GM12878 (cell line): Measurements from ENCODE around the gene SLC6A9. TPM values are rescaled to one million over a fixed set of nuclear protein-coding genes. Genes with fewer than 3 reads are reported as not detected.
A peak's percentile ranks its signal among the peaks of the same experiment; 100 is the strongest.

Experiments
- ATAC-seq: fragments of 200-7000 bp; cut with Tn5 transposase; 3 replicates; pipeline ENCODE4 v1.9.1; 2020; ENCODE audit warnings: mild to moderate bottlenecking, moderate library complexity
- BruUV-seq: library from RNA; stranded (reverse); fragments of 400-500 nt; replicated peaks from 2 replicates; lab custom pipeline; 2021; lab: Mats Ljungman, UMichigan
- CTCF ChIA-PET: fragments of 300-600 bp; sonication (Branson Sonifier 250); formaldehyde crosslinking; extraction: SDS; loops from one replicate; lab custom pipeline; 2021; ENCODE audit warnings: inconsistent platforms; lab: Yijun Ruan, JAX
- POLR2A ChIA-PET: fragments of 350-600 bp; formaldehyde crosslinking; extraction: SDS; loops from one replicate; lab custom pipeline; 2021; ENCODE audit warnings: inconsistent platforms; lab: Charles Lee
- RAD21 ChIA-PET: fragments of 300-600 bp; sonication (Branson Sonifier 250); formaldehyde crosslinking; loops from one replicate; lab custom pipeline; 2023; ENCODE audit warnings: antibody characterized with exemption; ENCODE audit not compliant: unreplicated experiment; lab: Charles Lee
- SMC1A ChIA-PET: fragments of 300-600 bp; sonication (Branson Sonifier 250); formaldehyde crosslinking; loops from one replicate; lab custom pipeline; 2023; ENCODE audit not compliant: unreplicated experiment, uncharacterized antibody; lab: Charles Lee
- DNase-seq: peaks from one replicate; pipeline ENCODE4 v3.0.0-alpha.2; 2011; ENCODE audit warnings: low read depth, low spot score
- FAIRE-seq: peaks from 3 replicates; lab custom pipeline; 2011; peaks lifted over from hg19 to GRCh38; lab: Jason Lieb, UNC
- H2AFZ ChIP-seq: 2 replicates; pipeline ENCODE4 v1.6.0; 2011; ENCODE audit warnings: low read depth, low read length, control low read depth; ENCODE audit not compliant: control insufficient read depth
- H3K27ac ChIP-seq: 2 replicates; pipeline ENCODE4 v1.5.1; 2011; ENCODE audit warnings: control low read depth; ENCODE audit not compliant: control insufficient read depth, insufficient read depth
- H3K27me3 ChIP-seq, 2 experiments: replicated peaks in 1 of 2; 2 replicates each; pipeline versions ENCODE4 v1.6.0 to v1.6.1; 2011; ENCODE audit warnings: low read length in 1 of 2; ENCODE audit not compliant: control insufficient read depth in 2 of 2, insufficient read depth in 2 of 2
- H3K36me3 ChIP-seq, 2 experiments: 2 replicates each; pipeline ENCODE4 v1.5.1; 2011; ENCODE audit warnings: low read length in 1 of 2; ENCODE audit not compliant: control insufficient read depth in 2 of 2, insufficient read depth in 2 of 2
- H3K4me1 ChIP-seq: 2 replicates; pipeline ENCODE4 v1.6.1; 2011; ENCODE audit warnings: mild to moderate bottlenecking, low read length, moderate library complexity, mixed read lengths; ENCODE audit not compliant: control insufficient read depth, insufficient read depth
- H3K4me2 ChIP-seq: 2 replicates; pipeline ENCODE4 v1.6.0; 2011; ENCODE audit warnings: control low read depth; ENCODE audit not compliant: control insufficient read depth, insufficient read depth
- H3K4me3 ChIP-seq: fragments of 200-600 bp; sonication (generic); 2 replicates; pipeline ENCODE4 v1.5.1; 2016
- H3K79me2 ChIP-seq: 2 replicates; pipeline ENCODE4 v1.6.0; 2011; ENCODE audit warnings: low read length; ENCODE audit not compliant: control insufficient read depth, insufficient read depth
- H3K9ac ChIP-seq: 2 replicates; pipeline ENCODE4 v1.8.0; 2011; ENCODE audit warnings: low read length, control low read depth, mixed read lengths; ENCODE audit not compliant: control insufficient read depth, insufficient read depth
- H3K9me3 ChIP-seq: replicated peaks from 3 replicates; pipeline ENCODE4 v1.5.1; 2011; ENCODE audit warnings: mild to moderate bottlenecking, low read length; ENCODE audit not compliant: control insufficient read depth, insufficient read depth
- H4K20me1 ChIP-seq: 2 replicates; pipeline ENCODE4 v1.6.0; 2011; ENCODE audit not compliant: control insufficient read depth, insufficient read depth
- ATF3 ChIP-seq: IDR thresholded peaks from 2 replicates; pipeline ENCODE4 v1.6.1; 2011; ENCODE audit warnings: low read depth, mild to moderate bottlenecking, low read length, moderate library complexity, borderline replicate concordance; ENCODE audit errors: extremely low read depth
- REST ChIP-seq: IDR thresholded peaks from 2 replicates; pipeline ENCODE4 v1.6.1; 2012; ENCODE audit warnings: mild to moderate bottlenecking, low read depth, low read length
- WGBS: methylation state at CpG from one replicate; pipeline ENCODE4 v1.1.6; 2016; ENCODE audit warnings: low lambda C conversion rate; ENCODE audit not compliant: insufficient replicate concordance, insufficient coverage; ENCODE audit errors: missing lambda C conversion rate; 5-methylcytosine and 5-hydroxymethylcytosine counted together
- in situ Hi-C: fragments of 300-500 bp; cut with MboI; formaldehyde crosslinking; loops from 9 replicates; pipeline ENCODE4 v1.14.3; 2018; ENCODE audit warnings: mixed read lengths
- intact Hi-C: fragments of 100-400 bp; cut with micrococcal nuclease; formaldehyde crosslinking; loops from one replicate; pipeline ENCODE4 v1.14.2; 2022; ENCODE audit not compliant: unreplicated experiment
- polyA plus RNA-seq, 11 experiments: library from polyadenylated mRNA; depleted of rRNA in 4 of 11; unstranded in 6 of 11; stranded (reverse) in 5 of 11; fragments of >200 nt; fragmentation: Nextera tagmentation in 4 of 11; fragmentation: Illumina TruSeq in 1 of 11; extraction: Ambion mirVana in 4 of 11; extraction: Trizol in 1 of 11; gene quantifications; 1 replicate in 1 of 11; 2 replicates in 10 of 11; pipeline versions ENCODE4 v1.2.1 to v1.2.3, GENCODE V29; 2011 to 2016; ENCODE audit warnings: inconsistent platforms in 2 of 11, missing spikeins in 2 of 11, low read depth in 1 of 11
- total RNA-seq, 4 experiments: library from RNA; depleted of rRNA in 3 of 4; stranded (reverse); fragments of >200 nt in 3 of 4; fragmentation: Illumina TruSeq in 1 of 4; extraction: Trizol in 1 of 4; gene quantifications; 2 replicates each; pipeline versions ENCODE4 v1.2.1 to v1.2.3, GENCODE V29; 2013 to 2021

The SLC6A9 gene
- total and polyA plus RNA-seq, 10 of the 15 experiments (the other 5 are each of a cell fraction or from before 2014, with no cell fraction given), result 0.02 to 2.0 (median 0.63) TPM

- no peaks in the 10 kb centered on the region for H3K9me3 ChIP-seq
- H3K27ac ChIP-seq, result no peak overlapping the region
- CTCF ChIA-PET, result interaction anchor here (0.8 to 1.1 kb wide), 2 partner anchors 79 to 99 kb away, joined by 3 read pairs; no protein-coding TSS in a partner anchor
- intact Hi-C loops, result no loop called here
- H3K36me3 ChIP-seq, result peaks cover 8 to 11% of the 10 kb centered on the region in 2 experiments; a peak in 3 of 4 replicates
- SMC1A ChIA-PET, result no interaction called here
- TF ChIP-seq ATF3 (no peak), REST (peak; percentile 94)
- H3K4me1 ChIP-seq, result peaks cover 10% of the 10 kb centered on the region; the same call in 1 of the 2 replicates
- WGBS, result 88% methylated on average over 6 of the region's 6 CpGs
- H3K4me3 ChIP-seq, result no peak overlapping the region
- in situ Hi-C loops, result no loop called here
- no peaks in the 10 kb centered on the region for H4K20me1 ChIP-seq
- no peak overlapping the region for H3K9ac ChIP-seq
- H3K79me2 ChIP-seq, result peaks cover 16% of the 10 kb centered on the region
- H3K27me3 ChIP-seq, result no peaks in the 10 kb centered on the region
- POLR2A ChIA-PET, result interaction anchor here (0.5 kb wide), 1 partner anchor 601 kb away, joined by 5 read pairs; no protein-coding TSS in a partner anchor
- ATAC-seq (no peak), FAIRE-seq (no peak), DNase-seq (no peak)
- RAD21 ChIA-PET, result no interaction called here
- H2AFZ ChIP-seq, result no peak overlapping the region
- H3K4me2 ChIP-seq, result no peak overlapping the region
- BruUV-seq, result no TSS peak
Measured at GRCh38 chr1:43968348-43968948, 62.8 kb downstream of the SLC6A9 start.
